Suprapubic skin (tissue), 4 donors: ENCODE measurements around the gene GPR146. TPM values are rescaled to one million over a fixed set of nuclear protein-coding genes. Genes with fewer than 3 reads are reported as not detected.

ENCODE experiments used
- DNase-seq, 2 donors: peaks; one replicate each; pipeline ENCODE4 v3.0.0-alpha.2; 2019; ENCODE audit warnings: low spot score in 2 of 2
- H3K27ac ChIP-seq: fragments of 200-600 bp; sonication (generic); one replicate; pipeline ENCODE4 v1.5.1; 2019
- H3K27me3 ChIP-seq: fragments of 200-600 bp; sonication (generic); one replicate; pipeline ENCODE4 v1.5.1; 2019
- H3K36me3 ChIP-seq: fragments of 200-600 bp; sonication (generic); one replicate; pipeline ENCODE4 v1.5.1; 2019
- H3K4me1 ChIP-seq: fragments of 200-600 bp; sonication (generic); one replicate; pipeline ENCODE4 v1.5.1; 2019
- H3K4me3 ChIP-seq: fragments of 200-600 bp; sonication (generic); one replicate; pipeline ENCODE4 v1.5.1; 2019; ENCODE audit warnings: mild to moderate bottlenecking
- H3K9me3 ChIP-seq: fragments of 200-600 bp; sonication (generic); one replicate; pipeline ENCODE4 v1.5.1; 2019
- CTCF ChIP-seq, 2 donors: fragments of 200-600 bp in 1 of 2; fragments of 450-650 bp in 1 of 2; sonication (generic) in 1 of 2; IDR thresholded peaks; one replicate each; pipeline ENCODE4 v1.5.1; 2016 to 2019; ENCODE audit warnings: antibody characterized with exemption in 2 of 2, mild to moderate bottlenecking in 1 of 2, moderate library complexity in 1 of 2
- EP300 ChIP-seq: sonication (generic); formaldehyde crosslinking; IDR thresholded peaks from one replicate; pipeline ENCODE4 v1.6.1; 2017; ENCODE audit warnings: antibody characterized with exemption
- POLR2A ChIP-seq, 2 donors: fragments of 450-650 bp; IDR thresholded peaks; one replicate each; pipeline ENCODE4 v1.6.1; 2017; ENCODE audit warnings: antibody characterized with exemption in 2 of 2, mild to moderate bottlenecking in 2 of 2, moderate library complexity in 2 of 2
- POLR2AphosphoS5 ChIP-seq, 3 donors: sonication (generic); formaldehyde crosslinking; IDR thresholded peaks; one replicate each; pipeline ENCODE4 v1.6.1; 2017; ENCODE audit warnings: antibody characterized with exemption in 3 of 3
- whole genome bisulfite sequencing: methylation state at CpG from one replicate; pipeline ENCODE4 v1.1.5; 2018; 5-methylcytosine and 5-hydroxymethylcytosine counted together
- total RNA-seq, 4 donors: library from RNA; depleted of rRNA; stranded (reverse); fragments of >200 nt; gene quantifications; one replicate each; pipeline ENCODE4 v1.1.0, GENCODE V29; 2016

The GPR146 gene
- total RNA-seq, 4 donors from 2014 or later: 24.1 to 50.8 (median 39.3) TPM

DNA sequence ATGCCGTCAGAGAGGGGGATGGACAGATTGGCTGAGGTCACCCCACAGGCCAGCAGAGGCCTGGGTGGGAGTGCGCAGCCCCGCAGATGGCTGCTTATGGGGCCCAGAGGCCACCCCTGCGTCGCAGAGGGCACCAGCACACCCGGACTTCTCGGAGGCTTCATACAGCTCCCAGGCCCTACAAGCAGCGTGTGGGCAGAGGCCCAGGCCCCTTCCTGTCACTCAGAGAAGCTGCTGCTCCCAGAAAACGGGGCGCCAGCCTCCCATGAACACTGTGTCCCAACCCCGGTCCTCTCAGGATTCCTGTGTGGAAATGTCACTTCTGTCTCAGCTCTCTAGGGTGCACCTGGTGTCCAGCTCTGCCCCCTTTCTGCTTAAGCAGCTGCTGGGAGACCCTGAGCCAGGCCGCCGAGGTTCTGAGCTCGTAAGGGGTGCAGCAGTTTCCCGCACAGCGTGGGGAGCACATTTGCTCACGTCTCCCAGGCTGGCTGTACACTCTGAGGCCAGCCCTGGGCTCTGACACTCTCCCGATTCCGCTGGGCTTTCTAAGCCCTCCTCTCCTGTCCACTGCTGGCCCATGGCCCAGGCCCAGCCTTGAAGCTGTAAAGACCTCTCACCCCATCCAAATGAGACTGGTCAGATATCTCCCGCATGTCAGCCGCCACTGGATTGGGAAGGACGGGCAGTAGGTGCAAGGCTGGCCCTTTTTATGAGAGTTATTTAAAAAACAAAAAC, 6.8 kb downstream of the GPR146 start:
- TF ChIP-seq POLR2A (IDR thresholded peaks at IDR 0.05): no peak
- no peak for TF ChIP-seq CTCF (IDR thresholded peaks at IDR 0.05)
- no peak for TF ChIP-seq POLR2AphosphoS5 (IDR thresholded peaks at IDR 0.05)
- no peak for TF ChIP-seq EP300
- no peak for DNase-seq
- Histone ChIP-seq H3K4me3 (no peak overlapping the region), H3K27me3 (no peaks in the 10 kb centered on the region), H3K27ac (peak overlapping the region; percentile 35), H3K9me3 (no peaks in the 10 kb centered on the region), H3K4me1 (peaks cover 79% of the 10 kb centered on the region), H3K36me3 (no peaks in the 10 kb centered on the region)
- WGBS: 84% methylated on average over 9 of the region's 22 CpGs

GRCh38 chr7:1052031-1052818, 7.9 kb downstream of the GPR146 start:
- H3K4me3 ChIP-seq: no peak overlapping the region
- H3K36me3 ChIP-seq: no peaks in the 10 kb centered on the region
- DNase-seq: no peak
- H3K4me1 ChIP-seq: peaks cover 75% of the 10 kb centered on the region
- no peaks in the 10 kb centered on the region for H3K27me3 ChIP-seq
- H3K27ac ChIP-seq: peak overlapping the region; percentile 69
- H3K9me3 ChIP-seq: no peaks in the 10 kb centered on the region
- TF ChIP-seq EP300 (no peak), POLR2A (IDR thresholded peaks at IDR 0.05) (no peak), CTCF (IDR thresholded peaks at IDR 0.05) (no peak), POLR2AphosphoS5 (IDR thresholded peaks at IDR 0.05) (no peak)
- WGBS: 54% methylated on average over 14 of the region's 20 CpGs

GRCh38 chr7:1053002-1053411, 8.7 kb downstream of the GPR146 start:
- peaks cover 1% of the 10 kb centered on the region for H3K36me3 ChIP-seq
- no peak for DNase-seq
- H3K27me3 ChIP-seq: no peaks in the 10 kb centered on the region
- no peaks in the 10 kb centered on the region for H3K9me3 ChIP-seq
- WGBS: 47% methylated on average over 2 of the region's 17 CpGs
- no peak overlapping the region for H3K4me3 ChIP-seq
- no peak for TF ChIP-seq POLR2A (IDR thresholded peaks at IDR 0.05)
- TF ChIP-seq POLR2AphosphoS5 (IDR thresholded peaks at IDR 0.05): peak in 1 of 3 donors; percentile 58
- TF ChIP-seq CTCF (IDR thresholded peaks at IDR 0.05): no peak
- no peak for TF ChIP-seq EP300
- peak overlapping the region; percentile 69 for H3K27ac ChIP-seq
- H3K4me1 ChIP-seq: peaks cover 68% of the 10 kb centered on the region

- 86% methylated on average over 13 of the region's 17 CpGs for WGBS
- Histone ChIP-seq H3K27me3 (no peaks in the 10 kb centered on the region), H3K9me3 (no peaks in the 10 kb centered on the region), H3K36me3 (peaks cover 6% of the 10 kb centered on the region), H3K4me1 (peaks cover 68% of the 10 kb centered on the region), H3K27ac (peak overlapping the region; percentile 69), H3K4me3 (no peak overlapping the region)
- no peak for DNase-seq
- TF ChIP-seq POLR2AphosphoS5 (IDR thresholded peaks at IDR 0.05) (no peak), CTCF (IDR thresholded peaks at IDR 0.05) (no peak), POLR2A (IDR thresholded peaks at IDR 0.05) (no peak), EP300 (no peak)
Observed at GRCh38 chr7:1053816-1054370, 9.5 kb downstream of the GPR146 start.

DNA sequence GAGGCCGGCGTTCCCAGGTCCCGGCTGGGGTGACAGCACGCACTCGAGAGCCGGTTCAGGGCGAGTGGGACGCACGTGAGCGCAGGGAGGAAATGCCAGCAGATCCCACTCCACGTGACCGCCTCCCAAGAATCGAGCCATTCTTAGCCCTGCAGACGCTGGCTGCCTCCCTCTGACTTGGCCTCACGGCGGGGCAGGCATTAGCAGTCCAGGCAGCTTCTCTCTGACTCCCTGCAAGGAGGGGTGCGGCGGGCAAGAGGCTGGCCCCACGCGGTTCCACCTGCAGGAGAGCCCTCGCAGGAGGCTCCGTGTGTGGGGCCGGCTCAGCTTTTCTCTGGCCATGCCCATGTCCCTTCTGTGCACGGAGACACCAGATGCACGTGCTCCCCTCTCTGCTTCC, 10.1 kb downstream of the GPR146 start:
- Histone ChIP-seq H3K4me1 (peaks cover 71% of the 10 kb centered on the region), H3K27ac (peak overlapping the region; percentile 47), H3K27me3 (no peaks in the 10 kb centered on the region), H3K9me3 (no peaks in the 10 kb centered on the region), H3K4me3 (no peak overlapping the region), H3K36me3 (peaks cover 6% of the 10 kb centered on the region)
- no peak for TF ChIP-seq POLR2AphosphoS5 (IDR thresholded peaks at IDR 0.05)
- no peak for TF ChIP-seq CTCF (IDR thresholded peaks at IDR 0.05)
- no peak for TF ChIP-seq POLR2A (IDR thresholded peaks at IDR 0.05)
- no peak for TF ChIP-seq EP300
- no peak for DNase-seq
- WGBS: 77% methylated on average over 16 of the region's 25 CpGs
